HG03432 (cell line): Measurements from ENCODE around the gene MAN1C1.
"Not testable (repeated sequence)": the region's sequence is repeated elsewhere in the genome, so short reads cannot be mapped to it uniquely, and the experiment has no call there.

Experiments
- ATAC-seq: cut with Tn5 transposase; IDR thresholded peaks from one replicate; pipeline ENCODE4 v1.9.1; 2021; ENCODE audit warnings: mild to moderate bottlenecking, moderate library complexity; ENCODE audit not compliant: unreplicated experiment

MAN1C1 gene

GRCh38 chr1:25631750-25632485 lies 15.3 kb downstream of the MAN1C1 start:
- no peak for ATAC-seq

GRCh38 chr1:25634066-25634465 lies 17.5 kb downstream of the MAN1C1 start:
- ATAC-seq = no peak

- ATAC-seq = no peak
These were observed 18.3 kb downstream of the MAN1C1 start for GRCh38 chr1:25634896-25635295.

DNA sequence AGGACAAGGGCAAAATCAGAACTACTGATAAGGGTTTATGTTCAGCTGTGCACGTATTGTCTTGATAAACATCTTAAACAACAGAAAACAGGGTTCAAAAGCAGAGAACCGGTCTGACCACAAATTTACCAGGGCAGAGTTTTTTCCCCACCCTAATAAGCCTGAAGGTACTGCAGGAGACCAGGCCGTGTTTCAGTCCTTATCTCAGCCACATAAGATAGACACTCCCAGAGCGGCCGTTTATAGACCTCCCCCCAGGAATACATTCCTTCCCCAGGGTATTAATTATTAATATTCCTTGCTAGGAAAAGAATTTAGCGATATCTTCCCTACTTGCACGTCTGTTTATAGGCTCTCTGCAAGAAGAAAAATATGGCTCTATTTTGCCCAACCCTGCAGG lies 19.6 kb downstream of the MAN1C1 start:
- ATAC-seq = not testable (repeated sequence)

DNA sequence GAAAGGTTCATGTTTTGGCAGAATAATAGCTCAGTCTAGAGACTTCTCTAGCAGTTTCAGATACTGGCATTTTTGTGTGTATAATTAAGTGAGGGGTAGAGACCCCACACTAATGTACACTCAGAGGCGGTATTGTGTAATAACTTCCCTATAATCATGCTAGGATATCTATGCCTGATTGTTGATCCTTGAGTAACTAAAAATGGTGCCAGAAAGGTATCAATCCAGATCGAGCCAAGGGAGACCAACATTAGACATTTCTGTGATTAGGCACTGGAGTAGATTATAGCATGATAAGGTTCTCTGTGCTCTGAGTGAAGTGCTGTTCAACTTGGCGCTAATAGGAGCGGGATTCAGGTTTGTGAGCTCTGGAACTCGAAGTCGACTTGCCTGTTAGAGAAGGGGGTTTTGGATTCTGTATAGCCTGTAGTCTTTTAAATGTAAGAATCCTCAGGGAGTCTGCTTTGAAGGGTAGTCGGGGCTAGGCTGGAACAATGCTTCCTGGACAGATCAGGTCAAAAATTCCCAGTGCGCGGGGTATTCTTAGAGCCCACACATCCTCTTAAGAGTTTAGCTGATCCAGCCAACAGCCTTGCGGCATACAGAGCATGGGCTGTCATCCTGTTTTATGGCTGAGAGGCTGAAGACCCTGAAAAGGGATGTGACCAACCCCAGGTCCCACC lies 24.2 kb downstream of the MAN1C1 start:
- no peak for ATAC-seq

- ATAC-seq = no peak
These were observed 24.7 kb downstream of the MAN1C1 start for GRCh38 chr1:25641329-25641725.

GRCh38 chr1:25641931-25642573 lies 25.5 kb downstream of the MAN1C1 start:
- no peak for ATAC-seq

- peak; percentile 64 for ATAC-seq
These were observed 26.1 kb downstream of the MAN1C1 start for GRCh38 chr1:25642574-25643108.

GRCh38 chr1:25643929-25644328 lies 27.3 kb downstream of the MAN1C1 start:
- no peak for ATAC-seq

DNA sequence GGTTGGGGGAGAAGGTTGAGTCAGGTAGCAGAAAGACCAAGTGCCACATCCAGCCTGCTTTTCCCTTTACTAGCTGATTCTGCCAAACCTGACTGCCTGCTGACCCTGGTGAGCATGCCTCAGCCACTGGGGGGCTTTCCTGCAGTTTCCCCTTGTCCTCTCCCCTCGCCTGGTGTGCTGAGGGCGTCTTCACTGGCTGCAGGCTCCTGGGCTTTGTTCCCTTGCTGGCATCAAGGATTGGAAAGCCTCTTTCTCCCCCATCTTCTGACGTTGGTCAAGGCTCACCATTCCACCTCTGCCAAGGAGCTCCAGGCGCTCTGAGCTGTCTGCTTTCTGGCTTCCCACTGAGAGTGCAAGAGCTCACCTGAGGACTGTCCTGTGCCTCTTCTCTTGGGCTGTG lies 28.4 kb downstream of the MAN1C1 start:
- ATAC-seq = no peak

- no peak for ATAC-seq
These were observed 29.2 kb downstream of the MAN1C1 start for GRCh38 chr1:25645637-25646400.

- no peak for ATAC-seq
These were observed 30.5 kb downstream of the MAN1C1 start for GRCh38 chr1:25647106-25647505.

DNA sequence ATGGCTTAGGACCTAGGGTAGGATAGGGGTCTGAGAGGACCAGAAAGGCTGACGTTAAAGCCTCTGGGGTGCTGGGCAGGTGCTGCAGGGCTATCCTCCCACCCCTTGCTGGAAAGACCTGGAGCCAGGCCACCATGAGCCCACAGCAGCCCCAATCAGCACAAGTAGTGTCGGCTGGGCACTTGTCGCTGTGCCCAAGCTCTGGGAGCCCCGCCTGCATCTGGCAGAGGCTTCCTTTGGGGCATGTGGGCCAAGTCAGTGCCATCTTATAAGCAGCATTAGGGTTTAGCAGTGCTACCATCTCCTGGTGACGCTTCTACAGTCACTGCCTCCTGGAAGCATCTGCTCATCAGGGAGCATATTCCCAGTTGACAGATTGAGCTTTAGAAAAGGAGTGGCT lies 31.3 kb downstream of the MAN1C1 start:
- ATAC-seq = no peak

- ATAC-seq = no peak
These were observed 32.3 kb downstream of the MAN1C1 start for GRCh38 chr1:25648681-25649440.

DNA sequence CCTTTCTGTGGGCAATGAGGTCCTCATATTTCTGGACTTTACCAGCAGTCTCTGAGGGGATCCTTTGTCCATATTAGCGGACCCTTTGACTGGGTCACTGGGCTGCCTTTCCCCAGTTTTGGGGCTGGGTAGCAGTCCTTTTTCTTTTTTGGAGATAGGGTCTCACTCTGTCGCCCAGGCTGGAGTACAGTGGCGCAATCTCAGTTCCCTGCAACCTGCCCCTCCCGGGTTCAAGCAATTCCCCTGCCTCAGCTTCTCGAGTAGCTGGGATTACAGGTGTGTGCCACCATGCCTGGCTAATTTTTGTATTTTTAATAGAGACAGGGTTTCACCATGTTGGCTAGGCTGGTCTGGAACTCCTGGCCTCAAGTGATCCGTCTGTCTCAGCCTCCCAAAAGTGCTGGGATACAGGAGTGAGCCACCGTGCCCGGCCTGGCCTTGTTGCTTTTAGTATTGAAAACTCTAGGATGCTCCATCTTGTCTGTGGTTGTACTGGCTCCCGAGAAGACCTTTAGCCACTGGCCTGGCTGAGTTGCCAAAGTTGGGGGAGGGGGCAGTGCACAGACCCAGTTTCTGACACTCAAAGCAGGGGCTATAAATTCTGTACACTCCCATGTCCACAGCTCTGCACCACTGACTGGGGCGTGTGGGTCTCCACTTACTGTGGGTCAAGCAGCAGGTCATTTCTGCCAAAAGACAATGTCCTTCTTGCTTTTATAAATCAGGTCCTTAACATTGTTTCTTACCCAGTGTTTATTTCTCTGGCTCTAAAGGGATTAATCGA lies 33.1 kb downstream of the MAN1C1 start:
- no peak for ATAC-seq

DNA sequence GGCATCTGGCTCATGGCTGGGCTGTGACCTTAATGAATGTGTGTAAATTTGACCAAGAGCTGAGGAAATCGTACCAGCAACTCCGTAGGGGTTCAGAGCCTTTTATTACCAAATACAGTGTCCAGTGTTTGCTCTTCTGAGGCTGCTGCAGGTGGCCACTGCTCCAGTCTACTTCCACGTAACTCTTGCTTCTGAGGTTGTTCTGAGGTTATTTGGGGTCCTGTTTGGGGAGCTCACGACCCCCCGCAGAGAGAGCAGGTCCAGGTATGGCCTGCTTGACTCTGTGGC lies 33.6 kb downstream of the MAN1C1 start:
- no peak for ATAC-seq

DNA sequence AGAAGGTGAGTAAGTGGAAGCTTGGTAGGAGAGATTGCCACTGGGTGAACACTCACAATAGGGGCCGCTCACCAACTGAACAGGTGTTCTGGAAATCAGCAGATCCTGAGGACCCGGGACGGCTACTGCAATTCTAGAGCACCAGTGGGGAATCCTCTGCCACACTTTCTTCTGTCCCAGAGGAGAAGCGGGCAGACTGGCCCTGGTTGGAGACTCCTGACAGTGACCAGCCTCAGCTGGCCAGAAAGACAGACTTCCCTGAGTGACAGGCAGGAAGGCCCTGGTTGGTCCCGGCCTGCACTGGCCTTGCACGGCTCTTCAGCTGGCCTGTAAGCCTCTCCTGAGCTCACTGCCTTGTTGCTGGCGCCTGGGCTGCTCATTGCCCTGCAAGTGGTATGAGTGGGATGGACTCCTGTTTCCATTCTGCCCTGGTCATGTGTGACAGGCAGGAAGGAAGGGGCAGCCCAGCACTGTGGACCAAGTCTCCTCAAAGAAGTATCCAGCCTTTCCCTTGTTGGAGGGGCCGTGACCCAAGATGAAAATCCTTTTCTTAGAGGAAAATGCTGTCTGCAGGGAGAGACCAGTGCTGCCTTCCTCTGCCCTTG lies 34.5 kb downstream of the MAN1C1 start:
- no peak for ATAC-seq

DNA sequence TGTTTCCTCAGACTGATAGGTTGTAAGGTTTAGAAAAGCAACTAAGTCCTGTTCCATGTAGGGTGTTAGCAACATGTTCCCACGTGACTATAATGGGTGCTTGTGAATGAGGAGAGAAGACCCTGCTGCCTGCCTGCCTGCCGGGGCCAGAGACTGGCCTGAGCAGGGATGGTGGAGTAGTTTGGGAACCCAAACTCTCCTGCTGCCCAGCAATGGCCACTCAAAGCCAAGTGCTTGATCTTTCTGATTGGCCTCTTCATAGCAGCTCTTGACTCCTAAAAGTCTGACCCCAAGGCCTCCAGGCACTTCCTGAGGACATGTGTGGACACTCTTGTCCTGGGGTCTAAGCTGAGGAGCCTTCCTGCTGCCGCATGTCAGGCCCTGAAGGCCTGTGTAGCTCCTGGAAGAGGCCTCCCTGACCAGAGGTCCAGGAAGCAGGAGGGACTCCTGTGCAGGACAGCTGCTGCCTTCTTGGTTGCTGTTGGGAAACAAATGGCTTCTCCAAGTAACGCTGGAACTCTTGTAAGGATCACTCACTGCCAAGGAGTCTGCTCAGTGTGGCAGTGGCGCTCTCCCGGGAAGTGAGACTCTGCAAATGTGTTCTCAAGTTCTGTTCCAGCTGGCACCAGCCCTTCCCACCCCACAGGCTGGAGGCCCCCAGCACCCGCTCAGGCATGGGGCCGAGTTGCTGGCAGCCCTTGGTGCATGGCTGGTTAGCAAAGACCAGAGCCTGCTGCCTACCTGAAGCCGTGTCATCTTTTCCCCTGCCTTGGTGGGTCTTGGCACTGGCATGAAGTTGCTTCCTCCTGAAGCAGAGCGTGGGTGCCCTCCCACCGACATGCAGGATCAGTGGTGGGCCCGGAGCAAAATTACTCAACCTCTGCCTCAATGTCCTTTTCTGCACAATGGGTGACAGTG lies 35.5 kb downstream of the MAN1C1 start:
- ATAC-seq = no peak
